AG09309 (cell line): ENCODE data around the gene LSM4.

Experiments
- DNase-seq: peaks from one replicate; pipeline ENCODE4 v3.0.0-alpha.2; 2010; ENCODE audit warnings: low read depth
- H3K4me3 ChIP-seq: 2 replicates; pipeline ENCODE4 v1.5.1; 2011; ENCODE audit warnings: mild to moderate bottlenecking, low read depth, low read length, moderate library complexity; ENCODE audit not compliant: control insufficient read depth
- CTCF ChIP-seq: IDR thresholded peaks from 2 replicates; pipeline ENCODE4 v1.5.1; 2011; ENCODE audit warnings: mild to moderate bottlenecking, low read depth, low read length, inconsistent platforms; ENCODE audit not compliant: insufficient read depth, control insufficient read depth; ENCODE audit errors: missing control alignments

The LSM4 gene

DNA sequence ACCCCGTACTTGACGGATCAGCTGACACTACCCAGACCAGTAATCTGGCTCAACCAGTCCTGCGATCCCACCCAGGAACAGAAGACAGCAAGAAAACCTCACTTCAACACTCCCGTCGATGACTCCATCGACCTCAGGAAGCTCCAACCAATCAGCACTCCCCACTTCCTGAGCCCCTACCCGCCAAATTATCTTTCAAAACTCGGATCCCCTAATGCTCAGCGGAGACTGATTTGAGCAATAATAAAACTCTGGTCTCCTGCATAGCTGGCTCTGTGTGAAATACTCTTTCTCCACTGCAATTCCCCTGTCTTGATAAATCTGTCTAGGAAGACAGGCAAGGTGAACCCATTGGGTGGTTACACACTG lies 1.2 kb downstream of the LSM4 start:
- TF ChIP-seq CTCF: no peak
- H3K4me3 ChIP-seq: peak overlapping the region; percentile 79
- DNase-seq: no peak

- H3K4me3 ChIP-seq: no peak overlapping the region
- no peak for TF ChIP-seq CTCF
- DNase-seq: no peak
These were observed 1.8 kb downstream of the LSM4 start for GRCh38 chr19:18320865-18321733.

- DNase-seq: no peak
- no peak overlapping the region for H3K4me3 ChIP-seq
- TF ChIP-seq CTCF: no peak
These were observed 3.2 kb downstream of the LSM4 start for GRCh38 chr19:18319591-18320135.

DNA sequence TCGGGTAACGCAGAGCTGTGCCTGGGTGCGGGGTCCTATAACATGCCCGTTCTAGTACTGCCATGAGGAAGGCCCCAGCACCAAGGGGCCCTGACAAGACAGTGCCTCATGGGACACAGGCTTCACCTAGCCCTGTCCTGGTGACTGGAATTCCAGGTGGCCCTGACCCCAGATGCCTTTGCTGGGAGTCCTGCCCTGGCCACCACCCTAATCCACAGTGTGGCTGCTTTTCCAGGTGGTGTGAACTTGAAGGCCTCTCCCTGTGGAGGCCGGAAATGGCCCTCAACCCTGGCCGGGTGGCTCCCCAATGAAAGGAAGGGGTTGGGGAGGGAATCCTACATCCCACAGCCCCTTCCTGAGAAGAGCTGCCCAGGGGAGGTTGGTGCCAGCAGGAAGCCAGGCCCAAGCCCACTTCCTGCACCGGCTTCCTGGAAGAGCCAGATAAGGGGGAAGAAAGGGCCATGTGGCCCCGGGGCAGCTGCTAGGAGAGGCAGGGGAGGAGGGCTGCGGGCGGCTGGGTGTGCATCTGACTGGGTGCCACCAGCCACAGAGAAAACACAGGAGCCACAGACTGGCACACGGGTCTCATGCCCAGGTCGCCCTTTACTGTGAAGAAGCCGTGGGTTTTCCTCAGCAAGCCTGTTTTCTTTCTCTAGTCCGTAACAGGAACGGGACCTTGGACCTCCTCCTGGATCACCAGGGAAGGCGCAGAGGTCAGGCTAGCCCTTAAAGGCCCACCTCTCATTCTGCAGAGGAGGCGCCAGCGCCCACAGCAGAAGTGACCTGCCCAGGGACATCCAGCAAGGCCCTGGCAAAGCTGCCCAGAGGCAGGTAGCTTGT lies 4.7 kb downstream of the LSM4 start:
- no peak for DNase-seq
- no peak overlapping the region for H3K4me3 ChIP-seq
- TF ChIP-seq CTCF: no peak

GRCh38 chr19:18313398-18313797 lies 9.5 kb downstream of the LSM4 start:
- no peak for TF ChIP-seq CTCF
- H3K4me3 ChIP-seq: no peak overlapping the region
- no peak for DNase-seq

GRCh38 chr19:18312092-18312534 lies 10.8 kb downstream of the LSM4 start:
- no peak for TF ChIP-seq CTCF
- no peak overlapping the region for H3K4me3 ChIP-seq
- DNase-seq: no peak
